ENCODE results near the gene NLRX1.
"Not testable (repeated sequence)": the region's sequence is repeated elsewhere in the genome, so short reads cannot be mapped to it uniquely, and the experiment has no call there.

Gene NLRX1

DNA sequence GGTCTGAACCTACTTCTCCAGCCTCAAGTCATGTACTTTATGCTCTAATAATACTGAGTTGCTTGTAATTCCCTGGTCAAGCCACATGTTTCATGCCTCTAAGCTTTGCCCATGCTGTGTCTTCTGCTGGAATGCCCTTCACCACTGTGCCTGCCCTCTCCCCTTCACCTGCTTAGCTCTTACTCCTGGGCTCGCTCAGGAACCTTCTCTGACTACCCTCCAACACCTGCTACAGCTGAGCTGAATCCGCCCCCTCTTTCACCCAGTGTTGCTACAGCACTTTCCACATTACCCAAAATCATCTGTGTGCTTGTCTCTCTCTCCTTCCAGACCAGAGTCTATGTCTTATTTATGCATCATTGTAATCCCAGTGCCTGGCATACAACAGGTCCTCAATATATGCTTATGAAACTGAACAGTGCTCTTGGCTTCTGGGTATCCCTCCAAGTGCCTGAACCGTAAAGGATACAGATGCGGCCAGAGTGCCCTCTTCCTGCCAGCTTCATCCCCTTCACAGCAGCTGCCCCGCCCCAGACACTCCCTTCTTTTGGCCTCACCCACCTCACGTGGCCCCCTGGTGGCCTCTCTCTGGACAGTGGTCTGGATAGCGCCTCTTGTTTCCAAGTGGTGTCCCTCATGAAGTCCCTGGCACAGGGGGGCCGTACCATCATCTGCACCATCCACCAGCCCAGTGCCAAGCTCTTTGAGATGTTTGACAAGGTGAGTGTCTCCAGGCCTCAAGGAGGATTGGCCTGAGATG, 12.6 kb upstream of the NLRX1 start:
- no peak for DNase-seq

DNA sequence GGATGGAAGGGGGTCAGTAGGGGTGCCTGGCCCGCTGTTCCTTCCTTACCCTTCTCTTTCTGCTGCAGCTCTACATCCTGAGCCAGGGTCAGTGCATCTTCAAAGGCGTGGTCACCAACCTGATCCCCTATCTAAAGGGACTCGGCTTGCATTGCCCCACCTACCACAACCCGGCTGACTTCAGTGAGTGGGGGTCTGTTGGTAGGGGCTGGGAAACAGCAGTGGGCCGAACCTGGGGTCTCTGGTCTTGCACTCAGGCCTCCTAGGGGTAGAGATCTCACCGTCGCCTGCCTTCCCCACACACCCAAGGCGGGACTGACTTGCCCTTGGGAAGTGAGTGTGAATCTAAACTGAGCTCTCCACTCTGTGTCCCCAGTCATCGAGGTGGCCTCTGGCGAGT, 12.0 kb upstream of the NLRX1 start:
- no peak for DNase-seq

- no peak for DNase-seq
These were observed 11.5 kb upstream of the NLRX1 start for GRCh38 chr11:119157063-119157462.

DNA sequence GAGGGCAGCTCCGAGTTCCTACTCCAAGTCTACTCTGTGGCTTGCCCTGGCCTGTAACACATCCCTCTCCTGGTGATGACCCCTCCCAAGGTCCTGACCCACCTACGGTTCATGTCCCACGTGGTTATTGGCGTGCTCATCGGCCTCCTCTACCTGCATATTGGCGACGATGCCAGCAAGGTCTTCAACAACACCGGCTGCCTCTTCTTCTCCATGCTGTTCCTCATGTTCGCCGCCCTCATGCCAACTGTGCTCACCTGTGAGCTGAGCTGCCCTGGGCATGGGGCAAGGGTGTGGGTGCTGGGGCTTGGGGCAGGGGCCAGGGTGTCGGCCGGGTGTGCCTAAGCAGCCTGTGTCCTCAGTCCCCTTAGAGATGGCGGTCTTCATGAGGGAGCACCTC, 10.1 kb upstream of the NLRX1 start:
- DNase-seq: no peak

- DNase-seq: no peak
These were observed 8.4 kb upstream of the NLRX1 start for GRCh38 chr11:119160151-119160550.

GRCh38 chr11:119161871-119162270, 6.7 kb upstream of the NLRX1 start:
- DNase-seq: no peak

GRCh38 chr11:119166368-119167076, 2.0 kb upstream of the NLRX1 start:
- no peak for DNase-seq

DNA sequence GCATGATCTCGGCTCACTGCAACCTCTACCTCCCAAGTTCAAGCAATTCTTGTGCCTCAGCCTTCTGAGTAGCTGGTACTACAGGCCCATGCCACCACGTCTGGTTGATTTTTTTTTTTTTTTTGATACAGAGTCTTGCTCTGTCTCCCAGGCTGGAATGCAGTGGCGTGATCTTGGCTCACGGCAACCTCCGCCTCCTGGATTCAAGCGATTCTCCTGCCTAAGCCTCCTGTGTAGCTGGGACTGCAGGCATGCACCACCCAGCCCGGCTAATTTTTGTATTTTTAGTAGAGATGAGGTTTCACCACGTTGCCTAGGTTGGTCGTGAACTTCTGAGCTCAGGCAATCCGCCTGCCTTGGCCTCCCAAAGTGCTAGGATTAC, 1.5 kb upstream of the NLRX1 start:
- not testable (repeated sequence) for DNase-seq

DNA sequence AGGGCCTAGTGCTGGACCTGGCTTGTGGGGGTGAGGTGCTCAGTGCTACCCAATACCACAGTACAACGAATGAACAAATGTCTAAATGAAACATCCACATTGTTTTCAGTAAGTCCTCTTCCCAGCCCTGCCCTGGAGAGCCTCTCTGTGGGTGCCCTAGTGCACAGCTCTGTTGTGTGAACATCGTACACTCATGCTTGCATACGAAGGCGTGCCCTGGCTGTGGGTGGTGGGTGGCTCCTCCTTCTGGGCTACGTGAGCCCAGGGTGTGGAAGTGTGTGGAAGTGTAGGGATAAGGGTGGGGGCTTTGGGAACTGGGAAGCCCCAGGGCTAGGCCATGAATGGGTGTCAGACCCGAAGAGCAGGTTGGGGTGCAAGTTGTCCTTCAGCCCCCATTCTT, 592 bp upstream of the NLRX1 start:
- DNase-seq: no peak

- peak in 1 of 2 donors; percentile 9 for DNase-seq
These were observed 776 bp downstream of the NLRX1 start for GRCh38 chr11:119169282-119169719.

DNA sequence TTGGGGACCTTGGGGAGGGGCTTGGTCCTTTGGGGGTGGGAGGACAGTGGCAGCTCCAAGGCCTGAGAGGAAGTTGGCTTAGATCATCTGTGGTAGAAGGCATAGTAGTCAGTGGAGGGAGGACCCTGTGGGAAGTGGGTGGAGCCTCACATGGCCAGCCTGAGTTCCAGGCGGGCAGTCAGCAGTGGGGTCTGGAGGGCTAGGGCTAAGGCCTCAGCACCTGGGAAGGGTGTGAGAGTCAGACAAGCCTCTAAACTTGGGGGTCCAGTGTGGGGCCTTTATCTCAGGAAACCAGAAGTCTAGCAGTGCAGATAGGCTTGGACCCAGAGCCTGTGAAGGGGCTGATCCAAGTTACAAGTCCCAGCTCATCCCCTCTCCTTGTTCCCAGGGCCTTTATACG, 4.0 kb downstream of the NLRX1 start:
- no peak for DNase-seq

DNA sequence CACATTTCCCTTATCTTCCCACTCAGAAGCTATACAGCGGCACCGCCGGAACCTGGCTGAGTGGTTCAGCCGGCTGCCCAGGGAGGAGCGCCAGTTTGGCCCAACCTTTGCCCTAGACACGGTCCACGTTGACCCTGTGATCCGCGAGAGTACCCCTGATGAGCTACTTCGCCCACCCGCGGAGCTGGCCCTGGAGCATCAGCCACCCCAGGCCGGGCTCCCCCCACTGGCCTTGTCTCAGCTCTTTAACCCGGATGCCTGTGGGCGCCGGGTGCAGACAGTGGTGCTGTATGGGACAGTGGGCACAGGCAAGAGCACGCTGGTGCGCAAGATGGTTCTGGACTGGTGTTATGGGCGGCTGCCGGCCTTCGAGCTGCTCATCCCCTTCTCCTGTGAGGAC, 4.9 kb downstream of the NLRX1 start:
- DNase-seq: no peak

DNA sequence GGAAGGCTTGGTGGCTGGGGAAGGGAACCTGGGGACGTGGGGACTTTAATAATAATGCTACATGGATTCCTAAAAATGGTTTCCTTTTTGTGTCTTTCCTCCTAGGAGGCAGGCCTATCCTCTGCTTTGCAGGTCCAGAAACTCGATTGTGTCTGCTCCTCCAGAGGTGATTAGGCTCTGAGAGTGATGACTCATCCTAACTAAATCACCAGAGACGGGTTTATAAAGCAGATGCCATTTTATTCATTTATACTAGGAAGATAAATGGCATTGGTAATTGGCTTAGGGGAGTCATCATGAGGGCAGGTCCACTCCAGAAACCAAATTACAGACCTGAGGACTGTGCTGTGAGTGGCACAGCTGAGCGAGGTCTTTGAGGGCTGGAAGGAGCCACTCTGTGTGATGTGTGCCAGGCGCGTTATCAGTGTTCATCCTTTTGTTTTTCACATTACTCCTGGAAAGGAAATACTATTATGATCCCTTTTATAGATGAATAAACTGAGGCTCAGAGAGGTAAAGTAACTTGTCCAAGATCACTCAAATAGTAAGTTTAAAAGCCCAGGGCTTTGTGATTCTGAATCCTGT, 7.1 kb downstream of the NLRX1 start:
- DNase-seq: no peak

DNA sequence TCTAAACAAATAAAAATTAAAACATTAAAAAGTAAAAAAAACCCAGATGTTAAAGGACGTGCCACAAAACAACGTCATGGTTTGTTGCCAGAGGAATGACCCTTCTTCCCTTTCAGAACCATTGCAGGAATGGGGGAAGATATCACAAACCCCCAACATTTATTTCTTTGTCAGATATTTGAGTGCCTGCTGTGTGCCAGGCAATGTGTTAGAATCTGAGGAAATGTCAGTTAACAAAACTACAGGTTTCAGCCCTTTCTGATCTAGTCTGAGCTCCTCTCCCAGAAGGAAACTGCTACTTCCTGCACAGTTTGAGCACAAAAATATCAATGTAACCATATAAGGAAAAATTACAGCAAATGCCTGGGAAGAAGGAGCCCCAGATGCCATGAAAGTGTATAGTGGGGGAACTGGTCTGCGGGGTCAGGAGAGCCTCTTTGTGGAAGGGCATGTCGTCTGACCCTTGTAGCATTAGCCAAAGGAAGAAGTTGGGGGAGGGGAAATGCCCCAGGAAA, 9.7 kb downstream of the NLRX1 start:
- no peak for DNase-seq

GRCh38 chr11:119179342-119179741, 10.8 kb downstream of the NLRX1 start:
- no peak for DNase-seq

- no peak for DNase-seq
These were observed 11.5 kb downstream of the NLRX1 start for GRCh38 chr11:119179983-119180382.

DNA sequence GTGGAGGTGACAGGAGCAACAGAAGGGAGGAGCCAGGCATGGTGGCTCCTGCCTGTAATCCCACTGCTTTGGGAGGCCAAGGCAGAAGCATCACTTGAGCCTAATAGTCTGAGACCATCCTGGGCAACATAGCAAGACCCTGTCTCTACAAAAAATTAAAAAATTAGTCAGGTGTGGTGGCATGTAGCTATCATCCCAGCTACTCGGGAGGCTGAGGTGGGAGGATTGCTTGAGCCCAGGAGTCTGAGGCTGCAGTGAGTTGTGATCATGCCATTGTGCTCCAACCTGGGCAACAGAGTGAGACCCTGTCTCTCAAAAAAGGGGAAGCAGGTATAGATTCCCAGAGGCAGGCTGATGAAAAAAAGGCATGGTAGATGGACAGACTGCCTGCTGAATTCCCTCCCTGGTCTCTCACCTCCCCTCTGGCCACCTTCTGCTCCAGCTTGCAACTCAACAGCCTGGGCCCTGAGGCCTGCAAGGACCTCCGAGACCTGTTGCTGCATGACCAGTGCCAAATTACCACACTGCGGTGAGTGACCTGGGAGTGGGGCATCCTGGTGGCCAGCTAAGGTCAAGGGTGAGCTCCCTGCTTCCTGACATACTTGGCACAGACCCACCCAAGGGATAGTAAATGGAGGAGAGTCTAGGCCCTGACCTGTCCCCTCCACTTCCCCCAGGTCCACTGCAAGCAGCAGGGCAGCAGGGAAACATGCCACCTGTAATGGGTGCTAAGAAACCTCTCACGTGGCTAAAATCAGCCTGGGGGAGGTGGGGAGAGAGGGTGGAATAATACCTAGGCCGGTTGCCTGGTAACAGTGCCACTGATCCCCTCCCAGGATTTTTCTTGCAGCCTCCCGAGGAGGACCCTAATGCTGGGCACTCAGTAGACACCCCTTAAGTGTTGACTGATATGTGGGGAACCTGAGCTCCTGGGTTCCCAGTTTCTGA, 12.5 kb downstream of the NLRX1 start:
- DNase-seq: no peak

DNA sequence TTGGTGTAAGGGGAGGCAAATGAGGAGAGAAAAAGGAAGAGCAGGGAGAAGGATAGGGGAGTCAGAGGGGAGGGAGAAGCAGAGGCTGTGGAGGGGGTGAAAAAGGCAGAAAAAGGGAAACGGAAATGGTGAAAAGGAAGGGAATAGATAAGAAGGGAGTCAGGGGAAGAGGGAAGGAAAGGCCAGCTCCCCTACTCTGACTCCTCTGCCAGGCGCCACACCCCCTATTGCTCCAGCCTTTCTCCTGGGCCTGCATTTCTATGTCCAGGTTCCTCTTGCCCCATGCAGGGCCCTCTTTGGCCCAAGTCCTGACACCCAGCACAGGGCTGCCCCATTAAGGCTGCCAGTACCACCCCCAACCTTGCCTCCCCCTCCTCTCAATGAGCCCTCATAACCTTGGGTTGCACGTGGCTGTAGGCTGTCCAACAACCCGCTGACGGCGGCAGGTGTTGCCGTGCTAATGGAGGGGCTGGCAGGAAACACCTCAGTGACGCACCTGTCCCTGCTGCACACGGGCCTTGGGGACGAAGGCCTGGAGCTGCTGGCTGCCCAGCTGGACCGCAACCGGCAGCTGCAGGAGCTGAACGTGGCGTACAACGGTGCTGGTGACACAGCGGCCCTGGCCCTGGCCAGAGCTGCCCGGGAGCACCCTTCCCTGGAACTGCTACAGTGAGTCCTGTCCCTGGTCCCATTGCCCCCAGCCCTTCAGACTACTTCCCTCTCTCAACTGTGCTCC, 13.3 kb downstream of the NLRX1 start:
- DNase-seq: no peak

- DNase-seq: not testable (repeated sequence)
These were observed 15.9 kb downstream of the NLRX1 start for GRCh38 chr11:119184399-119184798.

DNA sequence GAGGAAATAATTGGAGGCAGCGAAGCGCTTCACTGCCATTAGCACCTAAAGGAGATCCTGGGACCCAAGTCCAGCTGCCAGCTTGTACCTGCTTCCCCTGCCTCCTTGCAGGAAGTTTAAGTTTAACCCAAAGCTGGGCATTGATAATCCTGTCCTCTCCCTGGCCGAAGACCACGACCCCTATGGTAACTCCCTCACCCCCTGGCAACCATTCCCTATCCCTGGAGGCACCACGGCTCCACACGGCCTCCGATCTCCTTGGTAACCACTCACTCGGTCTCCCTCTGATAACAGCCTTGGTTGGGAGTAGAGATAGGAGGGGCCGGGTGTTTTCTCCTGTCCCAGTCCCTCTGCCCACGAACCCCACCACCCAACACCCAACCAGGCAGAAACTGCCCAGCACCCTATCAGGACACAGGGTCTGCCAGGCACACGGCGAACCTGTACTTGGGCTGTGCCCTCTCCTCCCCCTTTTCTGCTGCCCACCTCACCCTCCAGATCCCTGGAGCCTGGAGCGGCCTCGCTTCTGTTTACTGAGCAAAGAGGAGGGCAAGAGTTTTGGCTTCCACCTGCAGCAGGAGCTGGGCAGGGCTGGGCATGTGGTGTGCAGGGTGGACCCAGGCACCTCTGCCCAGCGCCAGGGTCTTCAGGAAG, 17.6 kb downstream of the NLRX1 start:
- DNase-seq: no peak

DNA sequence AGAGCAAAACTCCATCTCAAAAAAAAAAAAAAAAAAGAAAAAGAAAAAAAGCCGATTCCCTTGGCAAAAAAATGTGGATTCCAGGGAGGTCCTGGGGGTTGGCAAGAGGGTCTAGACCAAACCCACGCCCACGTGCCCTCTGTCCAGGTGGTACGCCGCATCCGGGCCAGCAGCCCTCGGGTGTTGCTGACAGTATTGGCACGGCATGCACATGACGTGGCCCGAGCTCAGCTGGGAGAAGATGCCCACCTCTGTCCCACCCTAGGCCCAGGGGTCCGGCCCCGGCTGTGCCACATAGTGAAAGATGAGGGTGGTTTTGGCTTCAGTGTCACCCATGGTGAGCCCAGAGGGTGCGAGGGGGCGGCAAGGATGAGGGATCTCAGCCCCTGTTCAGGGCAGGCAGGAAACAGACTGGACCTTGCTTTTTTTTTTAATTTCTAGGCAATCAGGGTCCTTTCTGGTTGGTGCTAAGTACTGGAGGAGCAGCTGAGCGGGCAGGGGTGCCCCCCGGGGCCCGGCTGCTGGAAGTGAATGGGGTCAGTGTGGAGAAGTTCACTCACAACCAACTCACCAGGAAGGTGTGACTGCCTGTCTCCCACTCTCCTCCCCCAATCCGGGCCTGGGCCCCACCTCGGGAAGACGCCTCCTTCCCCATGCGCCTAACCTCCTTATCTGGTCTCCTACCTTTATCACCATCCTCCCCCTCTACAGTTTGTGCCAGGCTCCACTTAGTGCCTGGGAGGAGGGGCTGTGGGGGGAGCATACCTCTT, 18.8 kb downstream of the NLRX1 start:
- DNase-seq: no peak
